Activated T-cell treated with anti-CD3 and anti-CD28 coated beads, Interleukin-2, amount 50 U/mL, for 4 hours (primary cell): Measurements from ENCODE around the gene PERM1. TPM values are rescaled to one million over a fixed set of nuclear protein-coding genes. Genes with fewer than 3 reads are reported as not detected.
"Not testable (repeated sequence)": the region's sequence is repeated elsewhere in the genome, so short reads cannot be mapped to it uniquely, and the experiment has no call there.

Source experiments
- ATAC-seq, 2 donors: fragments of 200-7000 bp; cut with Tn5 transposase; one replicate each; pipeline ENCODE4 v1.10.0; 2021
- DNase-seq: peaks from one replicate; pipeline ENCODE4 v3.0.0-alpha.2; 2020
- H3K27me3 Mint-ChIP-seq: one replicate; pipeline ENCODE4 v1.8.0; 2021; ENCODE audit warnings: low read depth, mixed read lengths
- H3K36me3 Mint-ChIP-seq: one replicate; pipeline ENCODE4 v1.8.0; 2022; ENCODE audit warnings: mixed read lengths; ENCODE audit not compliant: insufficient read depth
- H3K4me1 Mint-ChIP-seq: one replicate; pipeline ENCODE4 v1.8.0; 2021; ENCODE audit warnings: low read depth, mixed read lengths
- H3K4me3 Mint-ChIP-seq: one replicate; pipeline ENCODE4 v1.8.0; 2021; ENCODE audit warnings: mild to moderate bottlenecking, moderate library complexity, mixed read lengths
- H3K9me3 Mint-ChIP-seq: one replicate; pipeline ENCODE4 v1.8.0; 2021; ENCODE audit warnings: mixed read lengths
- total RNA-seq, 3 donors: library from RNA; stranded (reverse); gene quantifications; one replicate each; pipeline ENCODE4 v1.2.1, GENCODE V29; 2021

PERM1 gene, protein sequence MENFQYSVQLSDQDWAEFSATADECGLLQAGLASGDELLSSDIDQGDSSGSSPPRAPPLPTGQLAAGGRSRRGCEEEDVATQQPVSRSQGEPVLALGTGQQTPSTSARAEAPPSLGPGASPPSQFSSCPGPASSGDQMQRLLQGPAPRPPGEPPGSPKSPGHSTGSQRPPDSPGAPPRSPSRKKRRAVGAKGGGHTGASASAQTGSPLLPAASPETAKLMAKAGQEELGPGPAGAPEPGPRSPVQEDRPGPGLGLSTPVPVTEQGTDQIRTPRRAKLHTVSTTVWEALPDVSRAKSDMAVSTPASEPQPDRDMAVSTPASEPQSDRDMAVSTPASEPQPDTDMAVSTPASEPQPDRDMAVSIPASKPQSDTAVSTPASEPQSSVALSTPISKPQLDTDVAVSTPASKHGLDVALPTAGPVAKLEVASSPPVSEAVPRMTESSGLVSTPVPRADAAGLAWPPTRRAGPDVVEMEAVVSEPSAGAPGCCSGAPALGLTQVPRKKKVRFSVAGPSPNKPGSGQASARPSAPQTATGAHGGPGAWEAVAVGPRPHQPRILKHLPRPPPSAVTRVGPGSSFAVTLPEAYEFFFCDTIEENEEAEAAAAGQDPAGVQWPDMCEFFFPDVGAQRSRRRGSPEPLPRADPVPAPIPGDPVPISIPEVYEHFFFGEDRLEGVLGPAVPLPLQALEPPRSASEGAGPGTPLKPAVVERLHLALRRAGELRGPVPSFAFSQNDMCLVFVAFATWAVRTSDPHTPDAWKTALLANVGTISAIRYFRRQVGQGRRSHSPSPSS
- not detected for total RNA-seq

DNA sequence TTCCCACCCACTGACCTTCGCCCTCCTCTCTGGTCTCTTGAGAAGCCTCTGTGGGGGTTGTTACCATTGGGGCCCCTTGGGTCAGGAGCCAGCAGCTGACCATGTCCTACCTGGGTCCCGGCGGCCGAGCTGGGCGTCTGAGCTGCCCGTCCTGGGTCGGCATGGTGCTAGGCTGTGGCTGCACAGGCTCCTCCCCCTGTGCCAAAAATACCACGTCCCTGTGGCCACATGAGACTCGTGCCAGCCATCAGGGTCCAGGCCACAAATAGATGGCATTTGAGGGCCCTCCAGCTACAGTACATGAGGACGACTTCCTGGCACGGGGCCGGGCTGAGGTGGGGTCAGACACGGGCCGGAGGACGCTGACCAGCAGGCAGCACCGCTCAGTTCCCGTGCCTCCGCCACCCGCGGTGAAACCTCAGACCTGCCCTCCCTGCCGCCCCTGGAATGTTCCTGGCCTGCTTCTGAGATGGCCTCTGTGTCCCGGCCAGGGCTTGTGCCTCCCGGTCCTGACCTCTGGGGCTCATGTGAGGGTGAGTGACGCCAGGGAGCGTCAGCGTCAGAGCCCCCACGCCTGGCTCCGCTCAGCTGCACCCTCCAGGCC is at the start of gene PERM1:
Gene PERM1, minus strand, starts transcription at position 139 of the 604 bp plus-strand sequence. CDS start 1,064 bp downstream, outside the sequence.
- Mint-ChIP-seq H3K36me3 (no peaks in the 10 kb centered on the region), H3K9me3 (no peaks in the 10 kb centered on the region), H3K4me1 (peaks cover 2% of the 10 kb centered on the region), H3K27me3 (peaks cover 31% of the 10 kb centered on the region), H3K4me3 (no peak within 1 kb of the TSS)
- ATAC-seq (no peak), DNase-seq (peak; percentile 4)

DNA sequence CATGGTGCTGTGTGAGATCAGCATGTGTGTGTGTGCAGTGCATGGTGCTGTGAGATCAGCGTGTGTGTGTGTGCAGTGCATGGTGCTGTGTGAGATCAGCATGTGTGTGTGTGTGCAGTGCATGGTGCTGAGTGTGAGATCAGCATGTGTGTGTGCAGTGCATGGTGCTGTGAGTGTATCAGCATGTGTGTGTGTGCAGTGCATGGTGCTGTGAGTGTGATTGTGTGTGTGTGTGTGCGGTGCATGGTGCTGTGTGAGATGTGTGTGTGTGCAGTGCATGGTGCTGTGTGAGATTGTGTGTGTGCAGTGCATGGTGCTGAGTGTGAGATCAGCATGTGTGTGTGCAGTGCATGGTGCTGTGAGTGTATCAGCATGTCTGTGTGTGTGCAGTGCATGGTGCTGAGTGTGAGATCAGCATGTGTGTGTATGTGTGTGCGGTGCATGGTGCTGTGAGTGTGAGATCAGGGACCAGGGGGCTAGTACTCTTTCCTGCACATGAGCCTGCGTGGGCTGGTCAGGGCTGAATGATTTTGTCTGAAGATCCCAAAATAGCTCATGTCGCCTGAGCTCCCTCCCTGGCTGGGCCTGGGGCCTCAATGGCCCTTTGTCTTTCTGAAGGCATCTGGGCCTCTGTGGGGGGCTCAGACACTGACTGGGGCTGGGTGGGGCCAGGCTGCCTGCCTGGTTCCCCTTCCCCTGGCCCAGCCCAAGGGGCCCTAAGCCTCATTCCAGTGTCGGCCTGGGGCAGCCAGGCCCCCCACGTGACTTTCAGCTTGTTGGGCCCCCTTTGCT is 49.2 kb upstream of the PERM1 start:
- not testable (repeated sequence) for DNase-seq, H3K4me3 Mint-ChIP-seq, H3K4me1 Mint-ChIP-seq, H3K36me3 Mint-ChIP-seq, H3K9me3 Mint-ChIP-seq, ATAC-seq
- H3K27me3 Mint-ChIP-seq, result peaks cover 20% of the 10 kb centered on the region

DNA sequence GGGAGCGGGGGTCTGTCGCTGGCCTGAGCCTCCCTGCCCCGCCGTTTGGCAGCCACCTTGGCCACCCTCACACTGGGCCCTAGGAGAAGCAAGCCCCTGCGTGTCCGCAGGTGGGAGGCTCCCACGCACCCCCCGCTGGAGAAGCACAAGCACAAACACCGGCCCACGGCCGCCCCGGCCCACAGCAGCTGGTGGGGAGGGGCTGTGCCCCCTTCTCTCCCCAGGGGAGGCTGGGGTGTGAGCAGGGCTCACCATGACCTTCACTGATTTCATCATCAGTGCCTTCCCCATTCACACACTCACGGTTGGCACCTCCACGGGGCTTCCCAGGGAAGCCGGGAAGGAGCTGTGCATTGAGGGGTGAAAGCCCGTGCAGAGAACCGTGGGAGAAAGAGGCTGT is 45.9 kb upstream of the PERM1 start:
- Mint-ChIP-seq H3K9me3 (no peaks in the 10 kb centered on the region), H3K27me3 (peaks cover 13% of the 10 kb centered on the region)

DNA sequence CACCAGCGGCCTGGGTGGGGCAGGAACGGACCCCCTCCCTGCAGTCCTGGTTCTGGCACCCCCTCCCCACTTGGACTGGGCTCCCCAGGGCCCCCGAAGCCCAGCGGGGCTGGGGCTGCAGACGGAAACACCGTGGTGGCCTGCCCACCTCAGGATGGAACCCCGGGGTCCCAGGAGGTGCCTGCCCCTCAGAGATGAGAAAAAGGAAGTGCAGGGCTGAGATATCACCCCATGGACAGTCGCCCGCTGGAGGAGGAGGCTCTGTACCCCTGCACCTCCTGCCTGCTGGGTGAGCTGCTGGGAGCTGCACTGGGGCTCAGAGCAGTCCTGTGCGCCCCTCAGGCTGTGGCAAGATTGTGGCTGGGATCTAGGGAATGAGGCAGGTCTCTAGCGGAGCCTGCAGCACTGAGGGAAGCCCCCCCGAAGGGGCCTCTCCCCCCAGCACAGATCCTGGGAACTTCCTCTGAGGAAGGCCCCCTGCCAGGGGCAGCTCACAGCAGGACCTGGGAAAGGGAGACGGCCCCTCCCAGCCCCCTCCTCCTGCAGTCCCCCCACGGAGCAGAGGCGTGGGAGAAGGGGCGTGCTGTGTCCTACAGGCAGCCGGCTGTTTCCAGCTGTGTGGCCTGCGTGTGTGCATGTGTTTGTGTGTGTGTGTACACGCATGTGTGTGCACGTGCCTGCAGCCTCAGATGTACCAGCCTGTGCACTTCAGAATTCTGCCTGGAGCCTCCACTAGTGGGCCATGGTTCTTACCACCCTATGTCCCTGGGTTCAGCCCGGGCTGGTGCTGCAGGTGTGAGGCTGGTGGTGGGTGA is 44.9 kb upstream of the PERM1 start:
- Mint-ChIP-seq H3K36me3 (no peaks in the 10 kb centered on the region), H3K4me3 (no peak overlapping the region), H3K27me3 (peaks cover 4% of the 10 kb centered on the region), H3K4me1 (no peaks in the 10 kb centered on the region), H3K9me3 (no peaks in the 10 kb centered on the region)
- ATAC-seq, result no peak
- no peak for DNase-seq

More for the DNA sequence above, 45.9 kb upstream of the PERM1 start:
- no peak overlapping the region for H3K4me3 Mint-ChIP-seq
- DNase-seq, result no peak
- ATAC-seq, result no peak
- H3K36me3 Mint-ChIP-seq, result no peaks in the 10 kb centered on the region
- peaks cover 7% of the 10 kb centered on the region for H3K4me1 Mint-ChIP-seq

DNA sequence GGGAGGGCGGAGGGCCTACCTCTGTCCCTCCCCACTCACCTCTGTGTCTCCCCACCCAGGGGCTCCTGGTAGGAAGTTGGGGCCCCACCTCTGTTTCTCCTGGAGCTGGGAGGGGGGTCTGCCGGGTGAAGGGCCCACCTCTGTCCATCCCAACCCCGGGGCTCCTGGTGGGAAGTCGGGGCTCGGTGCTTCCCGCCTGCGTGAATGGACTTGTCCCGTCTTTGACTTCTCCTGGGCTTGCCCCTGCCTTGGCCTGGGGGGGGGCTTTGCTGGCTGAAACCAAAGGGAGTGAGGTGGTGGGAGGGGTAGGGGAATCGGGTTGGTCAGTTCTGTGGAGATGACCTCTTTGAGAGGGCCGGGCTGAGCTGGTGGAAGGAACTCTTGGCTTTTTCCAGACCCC is 43.8 kb upstream of the PERM1 start:
- H3K36me3 Mint-ChIP-seq, result no peaks in the 10 kb centered on the region
- H3K4me3 Mint-ChIP-seq, result no peak overlapping the region
- peaks cover 1% of the 10 kb centered on the region for H3K4me1 Mint-ChIP-seq
- H3K9me3 Mint-ChIP-seq, result no peaks in the 10 kb centered on the region
- no peak for DNase-seq
- peaks cover 2% of the 10 kb centered on the region for H3K27me3 Mint-ChIP-seq
- ATAC-seq, result no peak

DNA sequence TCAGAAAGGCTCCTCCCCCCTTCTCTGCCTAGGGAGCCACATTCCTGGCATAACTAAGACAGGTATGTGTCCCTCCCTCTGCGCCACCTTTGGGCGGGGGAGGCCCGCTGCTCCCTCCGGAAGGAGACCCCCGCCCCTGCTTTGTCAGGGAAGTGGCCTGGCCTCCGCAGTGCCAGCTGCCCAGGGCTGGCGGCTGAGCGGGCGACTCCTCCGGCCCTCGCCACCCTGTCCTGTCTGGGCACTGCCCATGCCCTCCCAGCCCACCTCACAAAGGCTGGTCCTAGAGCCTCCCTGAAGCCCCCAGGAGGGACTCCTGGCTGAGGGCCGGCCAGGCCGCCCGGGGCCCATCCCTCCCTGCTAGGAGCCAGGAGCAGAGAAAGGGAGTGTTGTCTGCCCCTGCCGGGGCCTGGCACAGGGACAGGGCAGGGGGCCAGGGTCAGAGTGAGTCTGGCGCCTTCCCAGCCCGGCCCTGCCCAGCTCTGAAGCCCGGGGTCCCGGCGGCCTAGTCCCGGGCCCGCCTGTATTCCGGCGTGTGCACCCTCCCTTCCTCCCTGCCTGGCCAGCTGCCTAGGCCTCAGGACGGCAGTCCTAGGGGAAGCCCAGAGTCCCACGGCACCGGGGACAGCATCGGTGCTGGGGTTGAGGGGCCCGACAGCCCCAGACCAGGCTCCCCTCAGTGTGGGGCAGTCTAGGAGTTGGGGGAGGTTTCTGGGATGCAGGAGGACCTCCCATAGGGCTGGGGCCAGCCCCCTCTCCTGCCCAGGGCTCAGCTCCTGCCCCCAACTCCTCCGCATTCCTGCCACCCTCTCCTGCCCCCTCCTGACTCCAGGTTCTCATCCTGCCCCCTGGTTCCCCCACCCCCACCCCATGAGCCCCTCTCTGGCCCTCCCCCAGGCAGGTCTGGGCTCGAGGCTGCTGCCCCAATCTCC is 43.1 kb upstream of the PERM1 start:
- H3K4me3 Mint-ChIP-seq, result no peak overlapping the region
- H3K36me3 Mint-ChIP-seq, result no peaks in the 10 kb centered on the region
- H3K27me3 Mint-ChIP-seq, result peaks cover 2% of the 10 kb centered on the region
- H3K9me3 Mint-ChIP-seq, result no peaks in the 10 kb centered on the region
- ATAC-seq (no peak), DNase-seq (no peak)
- peaks cover 1% of the 10 kb centered on the region for H3K4me1 Mint-ChIP-seq

DNA sequence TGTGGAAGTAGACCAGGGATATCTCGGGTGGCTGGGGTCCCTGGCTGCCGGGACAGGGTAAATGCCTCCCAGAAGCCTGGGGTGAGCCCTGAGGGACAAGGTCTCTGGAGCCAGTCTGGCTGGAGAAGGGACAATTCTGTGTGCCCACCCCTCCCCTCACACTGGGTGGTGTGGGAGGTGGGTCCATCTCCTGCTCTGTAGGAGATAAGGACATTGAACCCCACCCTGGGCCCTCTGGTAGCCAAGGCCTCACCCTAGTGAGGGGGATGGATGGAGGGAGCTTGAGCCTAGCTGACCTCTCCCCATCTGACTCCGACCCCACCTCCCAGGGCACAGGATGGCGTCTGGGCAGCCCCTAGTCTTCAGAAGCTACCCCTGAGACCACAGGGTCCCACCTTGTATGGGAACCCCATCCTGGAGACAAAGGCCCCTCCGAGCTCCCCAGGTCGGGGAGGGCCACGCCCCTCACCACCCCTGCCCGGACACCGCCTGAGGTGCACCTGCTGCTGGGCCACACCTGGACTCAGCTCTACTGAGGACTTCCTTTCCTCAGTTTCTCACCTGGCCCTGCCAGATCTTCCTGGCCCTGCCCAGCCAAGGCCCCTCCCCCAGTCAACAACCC is 42.4 kb upstream of the PERM1 start:
- no peak for ATAC-seq
- DNase-seq, result no peak
- Mint-ChIP-seq H3K4me1 (peaks cover 1% of the 10 kb centered on the region), H3K27me3 (peaks cover 2% of the 10 kb centered on the region), H3K9me3 (no peaks in the 10 kb centered on the region), H3K4me3 (no peak overlapping the region), H3K36me3 (no peaks in the 10 kb centered on the region)

DNA sequence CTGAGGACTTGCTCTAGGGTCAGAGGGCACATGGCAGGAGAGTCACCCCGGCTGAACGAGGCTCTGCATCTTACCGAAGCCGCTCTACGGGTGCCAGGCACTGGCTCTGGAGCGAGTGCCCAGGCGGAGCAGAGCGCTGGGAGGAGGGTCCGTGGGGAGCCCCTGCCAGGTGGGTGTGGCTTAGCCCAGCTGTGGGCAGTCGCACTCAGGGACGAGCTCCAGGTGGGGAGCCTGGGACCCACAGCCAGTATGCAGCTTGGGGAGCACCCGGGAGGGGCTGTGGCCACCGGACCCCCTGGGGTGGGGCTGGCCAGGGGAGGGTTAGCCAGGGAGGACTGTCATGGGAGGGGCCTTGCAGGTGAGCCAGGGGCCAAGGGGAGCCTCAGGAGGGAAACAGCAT is 41.8 kb upstream of the PERM1 start:
- no peak overlapping the region for H3K4me3 Mint-ChIP-seq
- peaks cover 2% of the 10 kb centered on the region for H3K27me3 Mint-ChIP-seq
- no peaks in the 10 kb centered on the region for H3K36me3 Mint-ChIP-seq
- H3K9me3 Mint-ChIP-seq, result no peaks in the 10 kb centered on the region
- ATAC-seq, result no peak
- no peak for DNase-seq
- peaks cover 5% of the 10 kb centered on the region for H3K4me1 Mint-ChIP-seq

DNA sequence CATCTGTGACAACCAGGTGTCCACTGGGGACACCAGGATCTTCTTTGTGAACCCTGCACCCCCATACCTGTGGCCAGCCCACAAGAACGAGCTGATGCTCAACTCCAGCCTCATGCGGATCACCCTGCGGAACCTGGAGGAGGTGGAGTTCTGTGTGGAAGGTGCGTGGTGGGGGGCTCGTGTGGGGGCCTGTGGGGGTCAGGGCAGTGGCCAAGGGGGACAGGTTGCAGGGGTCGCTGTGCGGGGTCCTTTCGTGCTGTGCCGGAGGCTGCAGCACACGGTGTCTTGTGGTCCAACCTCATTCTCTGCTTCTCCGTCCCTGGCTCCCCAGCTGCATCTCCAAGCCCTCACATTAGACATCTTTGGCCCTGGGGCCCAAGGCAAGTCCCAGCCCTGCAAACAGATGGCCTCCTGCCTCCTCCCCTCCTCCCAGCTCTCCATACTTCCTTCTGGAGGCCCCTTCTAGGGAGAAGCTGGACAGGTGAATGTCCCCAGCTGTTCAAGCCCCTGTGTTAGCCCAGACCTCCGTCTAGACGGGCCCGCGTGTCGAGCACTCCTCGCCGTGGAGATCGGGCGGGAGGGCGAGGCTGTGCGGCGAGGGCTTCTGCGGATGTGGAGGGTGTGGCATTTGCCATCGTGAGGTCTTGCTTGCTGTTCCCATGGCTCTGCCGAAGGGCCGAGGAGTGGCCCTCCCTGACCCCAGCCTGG is 40.6 kb upstream of the PERM1 start:
- Mint-ChIP-seq H3K9me3 (no peaks in the 10 kb centered on the region), H3K36me3 (no peaks in the 10 kb centered on the region), H3K27me3 (peaks cover 2% of the 10 kb centered on the region), H3K4me3 (no peak overlapping the region), H3K4me1 (peaks cover 5% of the 10 kb centered on the region)
- no peak for DNase-seq
- ATAC-seq, result no peak

DNA sequence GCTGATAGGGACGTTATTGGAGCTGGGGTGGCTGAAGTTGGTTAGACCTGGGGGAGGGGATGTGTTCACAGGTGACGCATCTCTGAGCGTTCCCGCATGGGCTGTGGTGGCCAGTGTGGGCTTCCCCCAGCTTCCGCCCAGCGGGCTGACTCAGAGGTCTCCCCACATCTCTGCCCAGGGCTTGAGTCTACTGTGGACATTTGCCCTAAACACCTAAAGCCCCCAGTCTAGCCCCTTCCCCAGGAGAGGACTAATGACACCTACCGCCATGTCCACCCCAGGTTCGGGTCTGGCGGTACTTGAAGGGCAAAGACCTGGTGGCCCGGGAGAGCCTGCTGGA is 40.0 kb upstream of the PERM1 start:
- Mint-ChIP-seq H3K4me1 (peaks cover 10% of the 10 kb centered on the region), H3K27me3 (no peaks in the 10 kb centered on the region), H3K9me3 (no peaks in the 10 kb centered on the region), H3K36me3 (peaks cover 2% of the 10 kb centered on the region), H3K4me3 (no peak overlapping the region)
- no peak for DNase-seq
- ATAC-seq, result no peak

DNA sequence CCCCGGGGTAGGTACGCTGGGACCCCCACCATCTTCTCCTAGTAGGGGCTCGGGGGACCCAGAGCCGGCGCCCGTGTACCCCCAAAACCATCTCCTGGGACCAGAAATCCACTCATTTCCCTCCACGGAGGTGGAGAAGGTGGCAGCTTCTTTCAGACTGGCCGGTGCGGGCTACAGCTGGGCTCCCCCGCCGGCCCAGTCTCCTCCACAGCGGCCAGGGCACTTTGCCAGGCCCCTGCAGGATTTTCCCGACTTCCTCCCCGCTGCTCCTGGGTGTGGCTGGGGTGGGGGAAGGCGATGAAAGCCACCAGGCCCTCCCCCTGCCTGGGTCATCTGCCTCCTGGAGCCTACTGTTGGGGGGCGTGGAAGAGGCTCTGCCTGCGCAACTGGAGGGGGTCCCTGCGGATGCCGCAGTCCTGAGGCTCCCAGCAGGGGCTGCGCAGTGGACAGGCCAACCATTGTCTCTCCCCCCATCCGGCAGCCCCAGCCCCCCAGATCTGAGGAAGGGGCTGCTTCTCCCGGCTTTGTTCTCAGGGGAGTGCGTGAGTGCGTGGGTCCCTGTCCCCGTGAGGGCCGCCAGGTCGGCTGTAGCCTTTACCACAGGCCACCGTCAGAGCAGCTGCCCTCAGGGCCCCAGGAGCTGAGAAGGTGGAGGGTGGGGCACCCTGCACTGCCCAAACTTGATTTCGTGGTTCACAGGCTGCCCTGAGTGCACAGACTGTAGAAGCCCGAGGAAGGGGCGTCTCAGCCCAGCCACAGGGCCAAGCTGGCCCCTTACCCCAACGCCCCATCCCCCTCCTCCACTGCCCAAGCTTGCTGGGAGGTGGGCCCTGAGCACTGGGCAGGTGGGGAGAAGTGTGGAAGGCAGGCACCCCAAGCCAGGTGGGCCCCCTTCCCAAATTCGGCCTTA is 39.4 kb upstream of the PERM1 start:
- peaks cover 2% of the 10 kb centered on the region for H3K36me3 Mint-ChIP-seq
- H3K9me3 Mint-ChIP-seq, result no peaks in the 10 kb centered on the region
- H3K4me1 Mint-ChIP-seq, result peaks cover 10% of the 10 kb centered on the region
- no peak for ATAC-seq
- no peaks in the 10 kb centered on the region for H3K27me3 Mint-ChIP-seq
- DNase-seq, result no peak
- peak overlapping the region; percentile 42 for H3K4me3 Mint-ChIP-seq
